ENCODE measurements around the gene JRKL. TPM values are rescaled to one million over a fixed set of nuclear protein-coding genes. Genes with fewer than 3 reads are reported as not detected.

The JRKL gene
- 2.8 and 3.0 TPM in 2 replicates for polyA plus RNA-seq (2014; cell fraction: cytosol; rRNA removed)
- 3.3 and 7.7 TPM in 2 replicates for polyA plus RNA-seq (2014; cell fraction: nucleus; rRNA removed)

DNA sequence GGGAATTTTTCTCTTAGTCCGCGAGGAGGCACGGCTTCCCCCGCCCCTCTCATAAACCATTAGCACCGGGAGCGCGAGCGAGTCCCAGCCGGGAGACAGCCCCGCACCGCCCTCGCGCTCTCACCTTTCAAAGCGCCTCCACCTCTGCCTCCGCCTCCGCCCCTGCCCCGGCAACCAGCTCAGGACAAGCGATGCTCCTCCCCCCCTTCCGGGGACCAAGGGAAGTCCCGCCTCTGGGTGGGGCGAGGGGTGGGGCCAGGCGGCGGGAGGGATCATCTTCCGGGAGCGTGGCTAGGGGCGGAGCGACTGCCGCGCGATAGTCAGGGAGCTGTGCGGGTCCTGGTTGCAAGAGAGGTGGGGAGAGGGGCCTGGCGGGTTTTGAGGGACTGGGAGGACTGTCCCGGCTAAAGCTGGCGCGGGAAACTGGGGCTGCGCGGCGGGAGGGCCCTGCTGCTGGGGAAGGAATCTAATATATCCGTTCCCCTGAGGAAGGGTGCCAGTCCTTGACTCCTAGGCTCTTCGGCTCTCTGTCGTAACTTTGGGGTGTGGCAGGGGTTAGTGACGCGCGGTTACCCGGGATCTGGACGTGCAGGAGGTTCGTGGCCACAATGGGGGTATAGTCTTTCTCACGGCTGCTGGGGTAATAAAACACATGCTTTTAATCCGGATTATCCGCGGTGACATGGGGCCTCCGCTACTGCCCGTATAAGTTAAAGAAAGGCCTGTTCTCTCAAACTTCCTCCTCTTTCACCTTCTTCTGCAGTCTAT lies at the start of gene JRKL, which contains the start of gene CCDC82:
Gene JRKL, plus strand, starts transcription at position 294 of the 768 bp plus-strand sequence. CDS start 637 bp downstream, outside the sequence.
Gene CCDC82, minus strand, starts transcription at position 193 of the 768 bp plus-strand sequence. CDS start 5,165 bp downstream, outside the sequence.
- DNase-seq (ENCODE audit: low spot score): peak; percentile 87

DNA sequence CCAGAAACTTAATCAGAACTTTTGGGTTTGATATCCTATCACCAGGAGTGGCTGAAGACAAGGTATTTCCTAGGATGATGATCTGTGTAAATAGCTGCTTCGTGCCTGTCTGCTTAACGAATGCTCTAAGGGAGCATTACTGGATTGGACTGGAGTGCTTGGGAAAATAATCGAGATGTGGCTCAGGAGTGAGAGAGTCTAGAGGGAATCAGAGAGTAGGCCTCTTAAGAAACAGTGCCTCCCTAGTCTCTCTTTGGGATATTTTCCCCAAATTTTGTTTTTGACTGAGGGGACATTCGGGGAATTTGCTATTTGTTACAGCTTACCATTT lies 49.3 kb upstream of the JRKL start:
- no peak for DNase-seq (ENCODE audit: low spot score)

DNA sequence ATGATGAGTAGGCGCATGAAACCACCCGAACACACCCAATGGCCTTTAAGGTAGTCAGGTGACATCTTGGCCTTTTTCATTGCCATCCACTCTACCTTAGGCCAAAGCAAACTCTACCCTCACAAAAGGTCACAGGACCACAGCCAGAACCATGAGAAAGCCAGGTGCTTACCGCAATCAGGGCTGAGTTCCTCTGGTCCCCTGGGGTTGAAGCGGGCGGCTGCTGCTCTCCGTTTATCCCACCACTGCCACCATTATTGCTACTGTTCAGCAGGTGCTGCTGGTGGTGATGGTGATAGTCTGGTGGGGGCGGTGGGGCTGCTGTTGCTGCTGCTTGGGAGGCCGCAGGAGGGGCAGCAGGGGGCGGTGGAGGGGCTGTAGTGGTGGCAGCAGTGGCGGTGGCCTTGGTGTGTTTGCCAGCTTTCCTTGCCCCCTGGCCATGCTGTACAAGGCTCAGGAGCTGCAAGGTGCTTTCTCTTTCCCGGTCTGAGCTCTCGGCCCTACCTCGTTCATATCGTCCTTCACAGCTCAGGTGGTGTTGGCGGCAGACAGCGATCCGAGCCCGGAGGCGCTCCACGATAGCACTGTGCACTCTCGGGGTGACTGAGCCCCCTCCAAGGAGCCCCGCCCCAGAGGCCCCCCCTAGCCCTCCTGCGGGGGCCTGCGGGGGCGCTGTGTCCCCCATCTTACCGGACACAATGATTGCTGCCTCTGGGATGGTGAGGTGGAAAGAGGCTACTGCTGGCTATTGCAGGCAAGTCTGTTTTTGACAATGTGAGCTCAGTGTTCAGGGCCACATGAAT lies 48.4 kb upstream of the JRKL start:
- DNase-seq (ENCODE audit: low spot score): peak; percentile 4

DNA sequence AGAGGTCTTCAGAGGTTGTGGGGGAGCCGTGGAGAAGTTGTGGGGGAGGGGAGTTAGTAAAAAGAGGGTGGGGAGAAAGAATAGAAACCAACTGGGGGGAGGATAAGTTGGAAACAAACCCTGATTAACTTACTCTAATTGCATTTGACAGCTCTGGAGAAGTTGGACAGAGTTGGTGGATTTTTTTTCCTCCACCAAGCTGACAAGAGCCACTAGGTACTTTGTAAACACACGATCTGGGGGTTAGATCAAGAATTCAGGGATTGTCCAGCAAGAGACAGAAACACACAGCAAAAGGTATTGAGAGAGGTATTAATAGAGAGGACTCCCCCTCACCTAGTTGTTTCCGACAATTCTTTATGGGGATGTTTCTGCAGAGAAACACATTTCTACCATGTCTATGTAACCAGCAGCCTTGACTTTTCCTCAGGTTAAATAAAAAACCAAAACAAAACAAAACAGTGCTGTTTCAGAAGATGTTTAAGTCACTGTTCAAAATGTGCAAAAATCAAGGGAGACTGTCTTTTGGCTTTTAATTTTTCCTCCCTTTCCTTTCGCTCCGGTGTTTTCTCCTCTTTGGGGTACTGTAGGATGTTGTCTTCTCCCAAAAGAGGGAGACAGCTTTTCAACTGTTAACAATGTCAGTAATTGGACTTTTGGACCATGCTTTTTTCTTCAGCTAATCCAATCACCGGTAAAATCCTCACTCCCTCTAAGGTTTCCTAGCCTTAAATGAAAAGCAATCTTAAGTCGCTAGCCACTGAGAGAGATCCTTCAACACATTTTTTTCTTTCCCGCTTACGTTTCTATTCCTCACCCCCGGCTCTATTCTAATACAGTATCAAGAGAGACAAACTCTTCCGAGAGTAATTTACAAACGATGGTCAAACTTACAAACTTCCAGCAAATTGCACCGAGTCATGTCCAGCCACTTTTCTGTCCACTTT lies 47.5 kb upstream of the JRKL start:
- DNase-seq (ENCODE audit: low spot score): no peak

DNA sequence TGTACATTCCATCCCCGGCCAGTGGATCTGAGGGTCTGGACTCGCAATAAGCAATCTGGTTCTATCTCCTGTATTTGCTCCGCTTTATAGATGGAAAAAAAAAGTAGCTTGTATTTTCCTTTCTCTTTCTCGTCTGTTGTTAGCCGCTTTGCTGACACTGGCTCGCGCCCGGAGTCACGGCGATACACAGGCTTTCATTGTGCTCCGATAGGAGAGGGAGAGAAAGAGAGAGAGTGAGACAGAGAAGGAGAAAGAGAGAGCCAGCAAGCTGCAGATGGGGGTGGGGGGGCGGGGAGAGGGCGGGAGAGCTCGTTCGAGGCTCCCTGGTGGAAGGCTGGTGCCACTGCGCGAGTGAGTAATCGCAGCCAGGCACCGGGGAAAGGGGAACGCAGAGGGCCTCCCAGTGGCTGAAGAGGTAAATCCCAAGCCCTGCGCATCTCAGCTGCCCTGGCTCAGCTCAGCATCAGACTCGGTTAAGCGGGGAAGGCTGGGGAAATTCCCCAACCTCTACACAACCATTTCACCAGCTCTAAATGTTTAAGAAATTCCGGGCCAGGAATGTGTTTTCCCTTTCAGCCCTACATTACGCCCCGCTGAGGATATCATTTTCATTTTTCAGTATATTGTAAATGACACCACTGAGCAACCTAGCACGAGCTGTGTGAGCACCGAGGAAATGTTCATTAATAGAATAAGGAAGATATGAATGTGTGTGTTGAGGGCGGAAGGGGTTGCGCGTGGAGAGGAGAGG lies 46.7 kb upstream of the JRKL start, which contains the start of gene MAML2:
Gene MAML2, minus strand, starts transcription at position 235 of the 751 bp plus-strand sequence. CDS start 1,300 bp downstream, outside the sequence.
- DNase-seq (ENCODE audit: low spot score): peak; percentile 84

DNA sequence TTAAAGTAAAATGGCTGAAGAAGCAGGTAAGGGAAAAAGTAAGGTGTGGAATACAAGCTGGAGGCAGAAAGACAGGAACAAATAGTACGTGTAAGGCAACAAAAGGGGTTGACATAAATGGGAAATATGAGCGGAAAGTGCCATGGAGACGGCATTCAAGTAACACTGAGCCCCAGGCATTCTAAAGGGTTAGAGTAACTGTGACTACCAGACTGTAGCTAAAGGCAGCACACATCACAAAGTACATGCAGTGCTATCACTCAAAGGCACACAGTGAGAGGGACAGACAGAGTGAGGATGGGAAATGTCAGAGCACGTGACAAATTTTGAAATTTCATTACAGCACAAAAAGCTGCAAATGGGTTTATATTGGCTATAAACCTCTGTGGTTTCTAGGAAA lies 33.0 kb upstream of the JRKL start:
- no peak for DNase-seq (ENCODE audit: low spot score)

DNA sequence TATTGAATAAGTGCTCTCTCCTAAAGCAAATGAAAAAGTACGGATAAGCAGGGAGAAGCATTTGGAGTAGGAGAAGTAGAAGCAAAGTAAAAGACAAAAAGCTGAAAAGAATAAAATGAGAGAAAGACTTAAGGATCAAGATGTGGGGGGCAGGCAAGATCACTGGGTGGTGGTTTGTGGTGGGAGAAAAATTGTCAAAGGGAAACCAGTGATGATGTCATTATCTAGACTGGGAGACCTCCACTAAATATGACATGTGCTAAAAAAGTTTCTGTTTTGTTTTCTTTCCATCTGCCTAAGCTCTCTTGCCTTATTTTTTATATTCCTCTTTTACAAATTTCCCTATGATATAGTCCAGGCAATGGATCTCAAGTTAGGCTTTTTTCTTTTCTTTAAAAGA lies 32.0 kb upstream of the JRKL start:
- DNase-seq (ENCODE audit: low spot score): no peak

DNA sequence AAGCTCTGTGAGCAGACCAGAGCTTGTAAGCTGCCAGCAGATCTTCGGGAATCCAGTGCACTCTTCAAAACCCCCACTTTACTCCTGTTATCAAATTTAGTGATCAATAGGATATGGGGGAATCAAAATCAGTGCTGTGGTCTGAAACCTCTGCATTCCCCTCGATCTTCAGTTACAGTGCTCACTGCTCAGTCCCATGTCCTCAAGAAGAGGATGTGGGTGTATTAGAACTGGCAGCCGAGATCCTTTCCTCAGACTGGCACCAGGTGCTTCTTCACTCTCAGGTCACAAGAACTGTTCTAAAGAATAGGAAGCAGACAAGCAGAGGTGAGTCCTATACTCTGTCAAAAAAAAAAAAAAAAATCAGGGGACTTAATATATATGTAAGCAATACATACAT lies 31.5 kb upstream of the JRKL start:
- no peak for DNase-seq (ENCODE audit: low spot score)

DNA sequence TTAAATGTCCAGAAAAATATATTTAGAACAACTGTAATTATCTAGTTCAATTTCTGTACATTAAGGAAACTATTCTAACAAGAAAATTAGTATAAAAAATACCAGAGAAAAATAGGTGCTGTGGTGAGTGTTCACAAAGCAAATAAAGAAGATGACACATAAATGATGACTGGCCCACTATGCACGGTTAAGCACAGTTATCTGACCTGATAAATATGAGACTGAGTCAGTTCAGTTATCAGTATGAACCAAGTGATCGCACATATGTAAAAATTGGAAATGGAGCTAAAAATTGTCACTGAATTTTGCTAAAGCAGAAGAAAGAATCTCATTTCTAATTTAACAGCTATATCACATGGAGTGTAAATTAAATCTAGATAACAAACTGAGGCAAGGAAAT lies 28.0 kb upstream of the JRKL start:
- DNase-seq (ENCODE audit: low spot score): no peak

DNA sequence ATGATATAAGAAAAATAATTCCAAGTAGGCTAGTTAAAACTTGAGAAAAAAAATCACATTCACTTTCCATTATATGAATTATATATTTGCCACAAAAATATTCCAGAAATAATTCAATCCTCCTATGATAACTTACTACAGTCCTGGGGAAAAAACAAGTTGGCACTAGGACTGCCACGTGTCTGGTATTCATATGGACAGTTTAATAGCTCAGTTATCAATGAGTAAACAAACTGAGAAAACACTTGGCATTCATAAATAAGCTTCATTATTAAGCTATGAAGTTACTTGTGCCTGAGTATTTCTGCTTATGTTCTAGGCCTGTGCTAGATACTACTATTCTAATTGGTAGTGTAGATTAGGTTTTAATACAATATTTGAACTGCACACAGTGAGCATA lies 24.3 kb upstream of the JRKL start:
- no peak for DNase-seq (ENCODE audit: low spot score)

DNA sequence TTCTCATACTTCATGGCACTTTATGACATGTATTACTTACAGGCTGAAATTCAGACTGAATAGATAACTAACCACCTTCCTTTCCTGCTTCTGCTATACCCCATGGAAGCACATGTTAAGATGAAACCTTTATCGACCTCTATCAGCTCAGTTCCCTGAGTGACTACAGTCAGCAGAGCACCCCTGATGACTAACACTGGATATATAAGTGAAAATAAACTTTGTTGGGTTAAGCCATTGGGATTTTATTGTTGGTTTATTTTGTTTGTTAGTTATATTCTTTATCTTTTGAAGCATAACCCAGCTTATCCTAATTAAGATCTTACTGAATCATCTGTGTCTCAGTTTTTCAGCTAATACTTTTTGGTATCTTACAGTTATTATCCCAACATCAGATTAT lies 23.8 kb upstream of the JRKL start:
- no peak for DNase-seq (ENCODE audit: low spot score)

DNA sequence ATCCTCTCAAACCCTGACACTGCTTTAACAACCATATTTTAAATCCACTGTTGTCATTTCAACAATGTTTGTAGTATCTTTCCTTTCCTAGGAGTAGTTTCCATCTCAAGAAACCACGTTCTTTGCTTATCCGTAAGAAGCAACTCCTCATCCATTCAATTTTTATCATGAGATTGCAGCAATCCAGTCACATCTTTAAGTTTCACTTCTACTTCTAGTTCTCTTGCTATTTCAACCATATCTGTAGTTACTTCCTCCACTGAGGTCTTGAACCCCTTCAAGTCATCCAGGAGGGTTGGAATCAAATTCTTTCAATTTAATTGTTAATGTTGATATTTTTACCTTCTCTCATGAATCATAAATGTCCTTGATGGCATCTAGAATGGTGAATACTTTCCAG lies 22.5 kb upstream of the JRKL start:
- DNase-seq (ENCODE audit: low spot score): no peak

DNA sequence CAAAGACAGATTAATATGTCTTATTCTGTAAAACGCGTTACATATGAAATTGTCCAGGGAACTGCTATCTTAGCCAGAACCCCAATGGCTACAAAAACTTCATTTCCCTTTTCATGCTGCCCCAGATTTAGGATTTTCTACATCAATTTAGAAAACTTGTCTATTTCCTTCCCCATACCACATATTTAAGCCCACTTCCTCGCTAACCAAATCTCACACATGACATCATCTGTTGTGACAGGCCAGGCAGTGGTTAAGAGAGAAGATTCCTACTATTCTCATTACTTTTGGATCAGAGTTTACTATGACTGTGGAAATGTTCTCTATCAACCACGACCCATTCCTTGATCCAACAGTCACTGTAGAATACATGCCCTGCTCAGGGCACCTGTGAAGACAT lies 16.0 kb upstream of the JRKL start:
- DNase-seq (ENCODE audit: low spot score): no peak

DNA sequence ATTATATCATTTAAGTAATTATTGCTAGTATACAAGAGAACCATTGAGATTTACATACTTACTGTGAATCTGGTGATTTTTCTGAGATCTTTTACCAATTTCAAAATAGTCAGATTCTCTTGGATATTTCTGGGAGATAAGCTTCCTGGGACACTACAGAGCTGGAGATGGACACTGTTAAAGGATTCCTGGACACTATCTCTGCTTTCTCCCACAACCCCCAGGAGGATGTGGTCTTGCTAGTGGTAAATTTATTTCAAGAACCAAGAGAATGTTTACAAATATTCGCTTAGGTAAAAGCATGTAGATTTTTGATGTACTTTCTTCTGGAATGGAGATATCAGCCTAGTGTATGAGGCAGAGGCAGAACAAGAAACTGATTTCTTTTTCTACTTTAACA lies 13.0 kb upstream of the JRKL start:
- no peak for DNase-seq (ENCODE audit: low spot score)

DNA sequence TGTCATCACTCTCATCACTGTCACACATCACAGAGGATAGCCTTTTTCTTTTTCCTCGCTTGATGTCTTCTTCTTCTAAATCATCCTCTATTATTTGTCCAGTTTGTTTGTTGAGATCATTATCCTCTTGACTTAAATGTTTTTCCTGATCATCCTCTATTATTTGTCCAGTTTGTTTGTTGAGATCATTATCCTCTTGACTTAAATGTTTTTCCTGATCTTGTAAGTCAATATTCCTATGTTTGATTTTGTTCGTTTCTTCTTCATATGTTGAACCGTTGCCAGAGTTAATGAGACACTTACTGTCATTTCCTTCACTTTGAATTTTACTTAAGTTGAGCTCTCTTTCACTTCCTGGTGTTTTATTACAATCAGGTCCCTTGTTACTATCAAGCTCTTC lies 5.7 kb upstream of the JRKL start:
- no peak for DNase-seq (ENCODE audit: low spot score)

DNA sequence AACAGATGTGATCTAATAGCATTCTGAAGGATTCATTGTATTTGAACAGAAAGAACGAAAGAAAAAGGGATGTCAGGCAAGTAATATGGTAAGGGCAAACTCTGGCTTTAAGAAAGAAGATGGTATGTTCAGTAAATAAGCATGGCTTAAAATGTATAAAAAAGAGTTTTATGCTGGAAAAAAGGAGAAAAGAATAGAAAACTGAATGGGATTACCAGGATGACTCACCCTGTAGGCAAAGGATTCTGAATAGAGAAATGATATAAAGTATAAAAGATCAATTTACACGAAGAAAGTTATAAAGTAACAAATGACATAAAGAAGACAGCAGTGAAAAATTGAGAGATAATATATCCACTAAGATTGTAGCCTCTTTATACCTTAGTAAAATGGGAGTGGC lies 4.6 kb upstream of the JRKL start:
- DNase-seq (ENCODE audit: low spot score): no peak

DNA sequence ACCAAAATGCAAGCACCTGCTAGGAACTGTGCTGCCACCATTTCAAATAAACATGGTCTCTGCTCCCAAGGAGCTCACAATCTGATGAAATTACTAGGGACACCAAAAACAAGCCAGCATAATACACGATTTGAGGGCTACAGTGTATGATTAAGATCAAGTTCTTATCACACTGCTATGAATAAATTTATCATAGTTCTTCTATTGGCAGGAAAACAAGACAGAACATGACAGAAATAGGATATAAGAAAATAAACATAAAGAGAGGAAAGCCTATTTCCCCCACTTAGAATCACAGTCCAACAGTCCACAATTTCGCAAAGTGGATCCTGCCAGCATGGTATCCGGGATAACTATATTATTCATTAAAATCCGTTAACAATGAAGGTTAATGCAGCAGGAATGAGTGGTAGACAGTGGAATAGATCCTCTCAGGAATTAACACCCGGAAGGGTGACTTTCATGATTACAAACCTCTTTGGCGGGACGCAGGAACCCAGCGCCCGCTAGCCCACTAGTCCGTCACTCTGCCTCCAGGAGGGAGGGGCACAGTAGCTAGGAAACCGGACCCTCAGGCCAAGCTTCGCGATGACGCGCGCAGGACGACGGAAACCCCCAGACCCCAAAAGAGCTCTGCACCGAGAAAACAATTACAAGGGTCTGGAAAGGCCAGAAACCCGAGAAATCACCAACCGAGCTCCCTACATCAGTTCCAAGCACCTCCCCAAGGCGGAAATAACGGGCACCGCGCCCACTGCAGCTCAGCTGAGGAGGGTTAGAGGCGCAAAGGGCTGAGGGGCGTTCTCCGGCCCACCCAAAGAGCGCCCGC lies 708 bp upstream of the JRKL start:
- peak; percentile 50 for DNase-seq (ENCODE audit: low spot score)

DNA sequence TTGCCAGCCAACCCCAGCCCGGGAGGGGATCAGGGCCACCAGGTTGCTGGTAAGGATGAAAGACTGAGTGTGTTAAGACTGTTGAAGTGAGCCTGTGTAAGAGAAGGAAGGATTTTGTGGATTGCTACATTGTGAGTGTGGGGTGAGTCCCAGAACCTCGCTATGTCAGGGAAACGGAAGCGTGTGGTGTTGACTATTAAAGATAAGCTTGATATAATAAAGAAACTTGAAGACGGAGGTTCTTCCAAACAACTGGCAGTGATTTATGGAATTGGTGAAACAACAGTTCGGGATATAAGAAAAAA lies 627 bp downstream of the JRKL start:
- no peak for DNase-seq (ENCODE audit: low spot score)

DNA sequence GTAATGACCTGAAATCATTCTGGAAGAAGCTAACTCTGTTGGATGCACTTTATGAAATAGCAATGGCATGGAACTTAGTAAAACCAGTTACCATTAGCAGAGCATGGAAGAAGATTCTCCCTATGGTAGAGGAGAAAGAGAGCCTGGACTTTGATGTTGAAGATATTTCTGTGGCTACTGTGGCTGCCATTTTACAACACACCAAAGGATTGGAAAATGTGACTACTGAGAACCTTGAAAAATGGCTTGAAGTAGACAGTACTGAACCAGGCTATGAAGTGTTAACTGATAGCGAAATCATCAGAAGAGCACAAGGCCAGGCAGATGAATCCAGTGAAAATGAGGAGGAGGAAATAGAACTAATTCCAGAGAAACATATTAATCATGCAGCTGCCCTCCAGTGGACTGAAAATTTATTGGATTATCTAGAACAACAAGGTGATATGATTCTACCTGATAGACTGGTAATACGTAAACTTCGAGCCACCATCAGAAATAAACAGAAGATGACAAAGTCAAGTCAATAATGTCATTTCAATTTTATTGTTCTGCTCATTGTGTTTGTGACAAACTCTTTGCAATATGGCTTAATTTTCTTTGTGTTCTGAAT lies 2.0 kb downstream of the JRKL start:
- DNase-seq (ENCODE audit: low spot score): no peak

All from SK-N-DZ (cell line).